Measurements from ENCODE around the gene FGF7. TPM values are rescaled to one million over a fixed set of nuclear protein-coding genes. Genes with fewer than 3 reads are reported as not detected.
"Not testable (repeated sequence)": the region's sequence is repeated elsewhere in the genome, so short reads cannot be mapped to it uniquely, and the experiment has no call there.

FGF7 gene
- total and polyA plus RNA-seq, 2 donors from 2014 or later = 3.8 to 23.8 TPM

GRCh38 chr15:49506341-49506740 lies 83.3 kb downstream of the FGF7 start:
- no peak for DNase-seq
- no peak overlapping the region for H3K27ac ChIP-seq (ENCODE audit: low read depth in 2 of 2, low read length in 2 of 2)
- no peak overlapping the region for H3K9ac ChIP-seq (ENCODE audit: low read length in 3 of 3)
- intact Hi-C loops (cut with DNase I) = no loop called here
- H3K4me3 ChIP-seq (ENCODE audit: low read length in 3 of 3) = no peak overlapping the region
- H3K9me3 ChIP-seq (ENCODE audit: control insufficient read depth in 2 of 3, insufficient read depth in 1 of 3, low read length in 3 of 3) = peaks cover 0 to 3% (median 0%) of the 10 kb centered on the region in 3 donors
- no peaks in the 10 kb centered on the region for H3K4me1 ChIP-seq (ENCODE audit: control insufficient read depth in 2 of 3, insufficient read depth in 2 of 3, low read depth in 1 of 3, low read length in 3 of 3)
- H3K27me3 ChIP-seq (ENCODE audit: control insufficient read depth, insufficient read depth, low read length) = no peaks in the 10 kb centered on the region
- TF ChIP-seq CTCF (IDR thresholded peaks at IDR 0.05; ENCODE audit: borderline replicate concordance, extremely low read depth, insufficient read depth) = no peak
- H3K36me3 ChIP-seq (ENCODE audit: control insufficient read depth in 2 of 3, insufficient read depth in 3 of 3, low read length in 3 of 3) = no peaks in the 10 kb centered on the region
- FAIRE-seq = no peak

GRCh38 chr15:49507261-49507660 lies 84.2 kb downstream of the FGF7 start:
- FAIRE-seq (no peak), DNase-seq (no peak)
- H3K36me3 ChIP-seq (ENCODE audit: control insufficient read depth in 2 of 3, insufficient read depth in 3 of 3, low read length in 3 of 3) = no peaks in the 10 kb centered on the region
- no peak overlapping the region for H3K27ac ChIP-seq (ENCODE audit: low read depth in 2 of 2, low read length in 2 of 2)
- no peaks in the 10 kb centered on the region for H3K9me3 ChIP-seq (ENCODE audit: control insufficient read depth in 2 of 3, insufficient read depth in 1 of 3, low read length in 3 of 3)
- no peak overlapping the region for H3K4me3 ChIP-seq (ENCODE audit: low read length in 3 of 3)
- H3K4me1 ChIP-seq (ENCODE audit: control insufficient read depth in 2 of 3, insufficient read depth in 2 of 3, low read depth in 1 of 3, low read length in 3 of 3) = no peaks in the 10 kb centered on the region
- H3K27me3 ChIP-seq (ENCODE audit: control insufficient read depth, insufficient read depth, low read length) = no peaks in the 10 kb centered on the region
- H3K9ac ChIP-seq (ENCODE audit: low read length in 3 of 3) = no peak overlapping the region
- no peak for TF ChIP-seq CTCF (IDR thresholded peaks at IDR 0.05; ENCODE audit: borderline replicate concordance, extremely low read depth, insufficient read depth)
- intact Hi-C loops (cut with DNase I) = no loop called here

GRCh38 chr15:49512739-49513138 lies 89.7 kb downstream of the FGF7 start:
- H3K36me3 ChIP-seq (ENCODE audit: control insufficient read depth in 2 of 3, insufficient read depth in 3 of 3, low read length in 3 of 3); H3K9ac ChIP-seq (ENCODE audit: low read length in 3 of 3); H3K27me3 ChIP-seq (ENCODE audit: control insufficient read depth, insufficient read depth, low read length); DNase-seq; FAIRE-seq; H3K27ac ChIP-seq (ENCODE audit: low read depth in 2 of 2, low read length in 2 of 2); H3K9me3 ChIP-seq (ENCODE audit: control insufficient read depth in 2 of 3, insufficient read depth in 1 of 3, low read length in 3 of 3); H3K4me3 ChIP-seq (ENCODE audit: low read length in 3 of 3); intact Hi-C loops (cut with DNase I); H3K4me1 ChIP-seq (ENCODE audit: control insufficient read depth in 2 of 3, insufficient read depth in 2 of 3, low read depth in 1 of 3, low read length in 3 of 3): not testable (repeated sequence)

- no peak for TF ChIP-seq CTCF (IDR thresholded peaks at IDR 0.05; ENCODE audit: borderline replicate concordance, extremely low read depth, insufficient read depth)
- H3K36me3 ChIP-seq (ENCODE audit: control insufficient read depth in 2 of 3, insufficient read depth in 3 of 3, low read length in 3 of 3) = no peaks in the 10 kb centered on the region
Observed at GRCh38 chr15:49521802-49522201, 98.8 kb downstream of the FGF7 start.

More at GRCh38 chr15:49521802-49522201, 98.8 kb downstream of the FGF7 start:
- no peak overlapping the region for H3K4me3 ChIP-seq (ENCODE audit: low read length in 3 of 3)
- H3K27ac ChIP-seq (ENCODE audit: low read depth in 2 of 2, low read length in 2 of 2) = no peak overlapping the region
- intact Hi-C loops (cut with DNase I) = no loop called here
- DNase-seq = no peak
- H3K9me3 ChIP-seq (ENCODE audit: control insufficient read depth in 2 of 3, insufficient read depth in 1 of 3, low read length in 3 of 3) = no peaks in the 10 kb centered on the region
- H3K27me3 ChIP-seq (ENCODE audit: control insufficient read depth, insufficient read depth, low read length) = no peaks in the 10 kb centered on the region
- FAIRE-seq = no peak
- H3K9ac ChIP-seq (ENCODE audit: low read length in 3 of 3) = no peak overlapping the region
- no peaks in the 10 kb centered on the region for H3K4me1 ChIP-seq (ENCODE audit: control insufficient read depth in 2 of 3, insufficient read depth in 2 of 3, low read depth in 1 of 3, low read length in 3 of 3)

All from kidney (tissue), 14 donors.